GM19324 (cell line): Measurements from ENCODE around the gene ZMAT5.

ENCODE experiments used
- ATAC-seq: cut with Tn5 transposase; IDR thresholded peaks from one replicate; pipeline ENCODE4 v1.9.1; 2021; ENCODE audit warnings: mild to moderate bottlenecking, moderate library complexity; ENCODE audit not compliant: unreplicated experiment, low FRiP score

Gene ZMAT5

GRCh38 chr22:29787371-29787980, 20.7 kb upstream of the ZMAT5 start:
- ATAC-seq, result no peak

- ATAC-seq, result no peak
These were observed 19.2 kb upstream of the ZMAT5 start for GRCh38 chr22:29786031-29786430.

- no peak for ATAC-seq
These were observed 17.9 kb upstream of the ZMAT5 start for GRCh38 chr22:29784451-29785361.

- ATAC-seq, result no peak
These were observed 15.4 kb upstream of the ZMAT5 start for GRCh38 chr22:29782061-29782845.

GRCh38 chr22:29780748-29781676, 14.2 kb upstream of the ZMAT5 start:
- ATAC-seq, result no peak

- no peak for ATAC-seq
These were observed 13.4 kb upstream of the ZMAT5 start for GRCh38 chr22:29780220-29780619.

GRCh38 chr22:29773233-29773632, 6.4 kb upstream of the ZMAT5 start:
- no peak for ATAC-seq

- ATAC-seq, result no peak
These were observed 5.4 kb upstream of the ZMAT5 start for GRCh38 chr22:29772170-29772641.

- no peak for ATAC-seq
These were observed 3.0 kb upstream of the ZMAT5 start for GRCh38 chr22:29769723-29770321.

GRCh38 chr22:29768052-29768693, 1.4 kb upstream of the ZMAT5 start:
- ATAC-seq, result no peak

- peak; percentile 81 for ATAC-seq
These were observed 604 bp upstream of the ZMAT5 start, which contains the start of gene UQCR10 for GRCh38 chr22:29767171-29768051. TSS of gene UQCR10 (plus strand) at chr22:29767369. CDS start at chr22:29767399, 30 bp downstream.

- peak; percentile 1 for ATAC-seq
These were observed 739 bp downstream of the ZMAT5 start for GRCh38 chr22:29765905-29766631.

GRCh38 chr22:29762263-29762662, 4.5 kb downstream of the ZMAT5 start:
- ATAC-seq, result no peak

- no peak for ATAC-seq
These were observed 7.8 kb downstream of the ZMAT5 start for GRCh38 chr22:29758959-29759358.

- no peak for ATAC-seq
These were observed 8.7 kb downstream of the ZMAT5 start for GRCh38 chr22:29758068-29758622.

- no peak for ATAC-seq
These were observed 9.7 kb downstream of the ZMAT5 start for GRCh38 chr22:29757096-29757495.

GRCh38 chr22:29756341-29756740, 10.5 kb downstream of the ZMAT5 start:
- no peak for ATAC-seq
